ENCODE measurements around the gene TM4SF4.

The TM4SF4 gene

DNA sequence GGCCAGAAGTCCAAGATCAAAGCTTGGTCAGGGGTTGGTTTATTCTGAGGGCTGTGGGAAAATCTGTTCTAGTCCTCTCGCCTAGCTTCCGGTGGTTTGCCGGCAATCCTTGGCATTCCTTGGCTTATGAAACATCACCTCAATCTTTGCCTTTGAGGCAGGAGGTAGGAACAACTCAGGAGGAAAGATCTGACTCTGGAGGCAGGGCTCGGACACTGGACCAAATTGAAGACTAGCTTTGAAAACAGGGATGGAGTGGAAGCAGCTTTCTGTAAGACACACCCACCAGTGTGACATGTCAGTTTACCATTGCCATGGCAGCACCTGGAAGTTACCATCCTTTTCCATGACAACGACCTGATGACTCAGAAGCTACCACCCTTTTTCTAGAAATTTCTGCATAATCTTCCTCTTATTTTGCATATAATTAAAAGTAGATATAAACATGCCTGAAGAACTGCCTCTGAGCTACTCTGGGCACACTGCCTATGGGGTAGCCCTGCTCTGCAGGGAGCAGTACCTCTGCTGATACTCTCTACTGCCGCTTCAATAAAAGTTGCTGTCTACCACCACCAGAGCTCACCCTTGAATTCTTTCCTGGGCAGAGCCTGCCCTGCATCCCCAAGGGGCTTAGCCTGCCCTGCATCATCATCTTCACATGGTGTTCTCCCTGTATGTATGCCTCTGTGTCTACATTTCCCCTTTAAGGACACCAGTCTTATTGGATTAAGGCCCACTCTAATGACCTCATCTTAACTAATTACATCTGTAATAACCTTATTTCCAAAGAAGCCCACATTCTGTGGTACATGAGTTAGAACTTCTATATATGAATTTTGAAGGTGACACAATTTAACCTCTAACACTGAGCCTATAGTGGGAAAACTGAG, 38.3 kb upstream of the TM4SF4 start:
- TF ChIP-seq CTCF (conservative IDR thresholded peaks at IDR 0.05; ENCODE audit: low read depth, low read length) = no peak
- no peak overlapping the region for H3K4me3 ChIP-seq (ENCODE audit: low read length)
- DNase-seq (ENCODE audit: low read depth) = no peak

- no peak overlapping the region for H3K4me3 ChIP-seq (ENCODE audit: low read length)
- DNase-seq (ENCODE audit: low read depth) = no peak
- TF ChIP-seq CTCF (conservative IDR thresholded peaks at IDR 0.05; ENCODE audit: low read depth, low read length) = no peak
These were observed 37.2 kb upstream of the TM4SF4 start for GRCh38 chr3:149437286-149437685.

- no peak overlapping the region for H3K4me3 ChIP-seq (ENCODE audit: low read length)
- no peak for DNase-seq (ENCODE audit: low read depth)
- TF ChIP-seq CTCF (conservative IDR thresholded peaks at IDR 0.05; ENCODE audit: low read depth, low read length) = no peak
These were observed 36.8 kb upstream of the TM4SF4 start for GRCh38 chr3:149437710-149438109.

DNA sequence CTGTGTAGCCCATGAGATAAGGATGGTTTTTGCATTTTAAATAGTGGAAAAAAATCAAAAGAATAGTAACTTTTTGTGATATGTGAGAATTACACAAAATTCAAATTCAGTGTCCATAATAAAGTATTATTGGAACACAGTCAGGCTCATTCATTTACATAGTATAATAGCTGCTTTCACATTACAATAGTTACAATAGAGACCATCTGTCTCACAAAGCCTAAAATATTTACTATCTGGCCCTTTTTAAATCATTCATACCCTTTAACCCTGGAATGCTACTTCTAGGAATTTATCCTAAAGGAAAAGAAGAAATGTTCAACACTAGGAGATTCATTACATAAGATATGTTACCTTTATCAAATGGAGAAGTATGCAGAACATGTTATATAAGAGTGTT, 35.5 kb upstream of the TM4SF4 start:
- no peak for TF ChIP-seq CTCF (conservative IDR thresholded peaks at IDR 0.05; ENCODE audit: low read depth, low read length)
- no peak overlapping the region for H3K4me3 ChIP-seq (ENCODE audit: low read length)
- no peak for DNase-seq (ENCODE audit: low read depth)

GRCh38 chr3:149441642-149442041, 32.9 kb upstream of the TM4SF4 start:
- H3K4me3 ChIP-seq (ENCODE audit: low read length) = no peak overlapping the region
- no peak for DNase-seq (ENCODE audit: low read depth)
- no peak for TF ChIP-seq CTCF (conservative IDR thresholded peaks at IDR 0.05; ENCODE audit: low read depth, low read length)

- TF ChIP-seq CTCF (conservative IDR thresholded peaks at IDR 0.05; ENCODE audit: low read depth, low read length) = no peak
- no peak overlapping the region for H3K4me3 ChIP-seq (ENCODE audit: low read length)
- DNase-seq (ENCODE audit: low read depth) = peak; percentile 51
These were observed 32.5 kb upstream of the TM4SF4 start for GRCh38 chr3:149442043-149442442.

Data from retinal pigment epithelial cell (primary cell).